K562 (cell line): ENCODE results near the gene CCDC127.

Experiments used
- RBM15 ChIP-seq: fragments of 200-400 bp; formaldehyde crosslinking; IDR thresholded peaks from 2 replicates; pipeline ENCODE4 v1.6.1; 2018; ENCODE audit warnings: mild to moderate bottlenecking, low read length, moderate library complexity; ENCODE audit not compliant: insufficient read depth
- REST ChIP-seq, 2 experiments: fragments of 450-650 bp; formaldehyde crosslinking in 1 of 2; IDR thresholded peaks; 2 replicates each; pipeline versions ENCODE4 v1.4.0 to v1.6.1; 2014 to 2020; ENCODE audit warnings: mild to moderate bottlenecking in 2 of 2, borderline replicate concordance in 1 of 2, low read depth in 1 of 2
- TGIF2 ChIP-seq: sonication (generic); formaldehyde crosslinking; IDR thresholded peaks from 2 replicates; pipeline ENCODE4 v1.8.1; 2022; ENCODE audit warnings: mild to moderate bottlenecking, missing genetic modification reagents, moderate library complexity

GRCh38 chr5:154826-155225, 63.1 kb downstream of the CCDC127 start:
- TF ChIP-seq RBM15, result no peak
- no peak for TF ChIP-seq REST (IDR thresholded peaks at IDR 0.05; ENCODE audit: borderline replicate concordance)
- no peak for TF ChIP-seq REST (CRISPR knock-in tag; IDR thresholded peaks at IDR 0.05; ENCODE audit: low read depth)
- no peak for TF ChIP-seq TGIF2 (CRISPR knock-in tag)
